ENCODE data around the gene CDH15. TPM values are rescaled to one million over a fixed set of nuclear protein-coding genes. Genes with fewer than 3 reads are reported as not detected.

Gene CDH15
- total RNA-seq, 1 experiment from 2014 or later, result 0.46 TPM

DNA sequence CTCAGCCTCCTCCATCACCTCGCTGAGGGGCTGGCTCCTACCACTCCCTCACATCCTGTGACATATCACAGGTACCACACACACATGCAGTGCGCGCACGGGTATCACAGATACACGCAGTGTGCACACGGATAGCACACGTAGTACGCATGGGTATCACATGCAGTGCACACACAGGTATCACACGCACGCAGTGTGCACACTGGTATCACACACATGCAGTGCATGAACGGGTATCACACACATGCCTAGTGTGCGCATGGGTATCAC is 47.8 kb upstream of the CDH15 start (continued):
- TF ChIP-seq, protein P1, sequence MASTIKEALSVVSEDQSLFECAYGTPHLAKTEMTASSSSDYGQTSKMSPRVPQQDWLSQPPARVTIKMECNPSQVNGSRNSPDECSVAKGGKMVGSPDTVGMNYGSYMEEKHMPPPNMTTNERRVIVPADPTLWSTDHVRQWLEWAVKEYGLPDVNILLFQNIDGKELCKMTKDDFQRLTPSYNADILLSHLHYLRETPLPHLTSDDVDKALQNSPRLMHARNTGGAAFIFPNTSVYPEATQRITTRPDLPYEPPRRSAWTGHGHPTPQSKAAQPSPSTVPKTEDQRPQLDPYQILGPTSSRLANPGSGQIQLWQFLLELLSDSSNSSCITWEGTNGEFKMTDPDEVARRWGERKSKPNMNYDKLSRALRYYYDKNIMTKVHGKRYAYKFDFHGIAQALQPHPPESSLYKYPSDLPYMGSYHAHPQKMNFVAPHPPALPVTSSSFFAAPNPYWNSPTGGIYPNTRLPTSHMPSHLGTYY (CRISPR knock-in tag; IDR thresholded peaks at IDR 0.05), result no peak
- TF ChIP-seq ETV6 (CRISPR knock-in tag; IDR thresholded peaks at IDR 0.05), result no peak
- no peak for TF ChIP-seq SOX15 (CRISPR knock-in tag; IDR thresholded peaks at IDR 0.05)
- no peak for TF ChIP-seq KAT7 (CRISPR knock-in tag; IDR thresholded peaks at IDR 0.05; ENCODE audit: borderline replicate concordance)

DNA sequence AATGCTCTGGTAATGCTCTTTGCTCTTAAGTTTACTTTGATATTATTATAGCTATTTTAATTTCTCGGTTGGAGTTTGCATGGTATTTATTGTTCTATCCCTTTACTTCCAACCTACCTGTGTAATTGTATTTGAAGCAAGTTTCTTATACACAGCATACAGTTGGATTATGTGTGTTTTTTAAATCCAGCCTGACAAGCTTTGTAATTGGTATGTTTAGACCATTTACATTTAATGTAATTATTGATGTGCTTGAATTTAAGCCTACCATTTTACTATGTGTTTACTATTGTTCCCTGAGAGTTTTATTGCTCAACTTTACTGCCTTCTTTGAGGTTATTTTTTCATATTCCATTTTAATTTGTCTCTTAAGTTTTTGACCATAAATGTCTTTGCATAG is 42.2 kb upstream of the CDH15 start:
- ChIA-PET POLR2A (no interaction called here), CTCF (no interaction called here)
- H3K36me3 Mint-ChIP-seq, result peaks cover 46% of the 10 kb centered on the region
- H3K9me3 Mint-ChIP-seq, result peaks cover 25% of the 10 kb centered on the region
- H3K27ac Mint-ChIP-seq, result no peak overlapping the region
- no peak overlapping the region for H3K4me3 Mint-ChIP-seq
- H3K27me3 Mint-ChIP-seq (ENCODE audit: low read depth), result no peaks in the 10 kb centered on the region
- ATAC-seq (no peak), DNase-seq (ENCODE audit: low spot score) (no peak)
- TF ChIP-seq TEAD1 (CRISPR knock-in tag; IDR thresholded peaks at IDR 0.05) (no peak), MYBL2 (CRISPR knock-in tag; IDR thresholded peaks at IDR 0.05) (no peak), JAZF1 (CRISPR knock-in tag; IDR thresholded peaks at IDR 0.05) (no peak), IRF2 (CRISPR knock-in tag; IDR thresholded peaks at IDR 0.05; ENCODE audit: borderline replicate concordance, low read depth) (no peak), CREM (CRISPR knock-in tag; IDR thresholded peaks at IDR 0.05) (no peak), TEAD4 (CRISPR knock-in tag; IDR thresholded peaks at IDR 0.05) (no peak), ZNF263 (CRISPR knock-in tag; IDR thresholded peaks at IDR 0.05; ENCODE audit: low read depth) (no peak), ATF1 (CRISPR knock-in tag; IDR thresholded peaks at IDR 0.05) (no peak), ZNF232 (CRISPR knock-in tag; IDR thresholded peaks at IDR 0.05) (no peak), JUN (CRISPR knock-in tag; IDR thresholded peaks at IDR 0.05) (no peak)
- TF ChIP-seq, protein P2, sequence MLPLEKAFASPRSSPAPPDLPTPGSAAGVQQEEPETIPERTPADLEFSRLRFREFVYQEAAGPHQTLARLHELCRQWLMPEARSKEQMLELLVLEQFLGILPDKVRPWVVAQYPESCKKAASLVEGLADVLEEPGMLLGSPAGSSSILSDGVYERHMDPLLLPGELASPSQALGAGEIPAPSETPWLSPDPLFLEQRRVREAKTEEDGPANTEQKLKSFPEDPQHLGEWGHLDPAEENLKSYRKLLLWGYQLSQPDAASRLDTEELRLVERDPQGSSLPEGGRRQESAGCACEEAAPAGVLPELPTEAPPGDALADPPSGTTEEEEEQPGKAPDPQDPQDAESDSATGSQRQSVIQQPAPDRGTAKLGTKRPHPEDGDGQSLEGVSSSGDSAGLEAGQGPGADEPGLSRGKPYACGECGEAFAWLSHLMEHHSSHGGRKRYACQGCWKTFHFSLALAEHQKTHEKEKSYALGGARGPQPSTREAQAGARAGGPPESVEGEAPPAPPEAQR (CRISPR knock-in tag; IDR thresholded peaks at IDR 0.05), result no peak
- TF ChIP-seq, protein P3, sequence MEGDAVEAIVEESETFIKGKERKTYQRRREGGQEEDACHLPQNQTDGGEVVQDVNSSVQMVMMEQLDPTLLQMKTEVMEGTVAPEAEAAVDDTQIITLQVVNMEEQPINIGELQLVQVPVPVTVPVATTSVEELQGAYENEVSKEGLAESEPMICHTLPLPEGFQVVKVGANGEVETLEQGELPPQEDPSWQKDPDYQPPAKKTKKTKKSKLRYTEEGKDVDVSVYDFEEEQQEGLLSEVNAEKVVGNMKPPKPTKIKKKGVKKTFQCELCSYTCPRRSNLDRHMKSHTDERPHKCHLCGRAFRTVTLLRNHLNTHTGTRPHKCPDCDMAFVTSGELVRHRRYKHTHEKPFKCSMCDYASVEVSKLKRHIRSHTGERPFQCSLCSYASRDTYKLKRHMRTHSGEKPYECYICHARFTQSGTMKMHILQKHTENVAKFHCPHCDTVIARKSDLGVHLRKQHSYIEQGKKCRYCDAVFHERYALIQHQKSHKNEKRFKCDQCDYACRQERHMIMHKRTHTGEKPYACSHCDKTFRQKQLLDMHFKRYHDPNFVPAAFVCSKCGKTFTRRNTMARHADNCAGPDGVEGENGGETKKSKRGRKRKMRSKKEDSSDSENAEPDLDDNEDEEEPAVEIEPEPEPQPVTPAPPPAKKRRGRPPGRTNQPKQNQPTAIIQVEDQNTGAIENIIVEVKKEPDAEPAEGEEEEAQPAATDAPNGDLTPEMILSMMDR (IDR thresholded peaks at IDR 0.05), result no peak
- TF ChIP-seq, protein P4, sequence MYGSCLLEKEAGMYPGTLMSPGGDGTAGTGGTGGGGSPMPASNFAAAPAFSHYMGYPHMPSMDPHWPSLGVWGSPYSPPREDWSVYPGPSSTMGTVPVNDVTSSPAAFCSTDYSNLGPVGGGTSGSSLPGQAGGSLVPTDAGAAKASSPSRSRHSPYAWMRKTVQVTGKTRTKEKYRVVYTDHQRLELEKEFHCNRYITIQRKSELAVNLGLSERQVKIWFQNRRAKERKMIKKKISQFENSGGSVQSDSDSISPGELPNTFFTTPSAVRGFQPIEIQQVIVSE (CRISPR knock-in tag; IDR thresholded peaks at IDR 0.05; ENCODE audit: borderline replicate concordance), result no peak
- TF ChIP-seq, protein P5, sequence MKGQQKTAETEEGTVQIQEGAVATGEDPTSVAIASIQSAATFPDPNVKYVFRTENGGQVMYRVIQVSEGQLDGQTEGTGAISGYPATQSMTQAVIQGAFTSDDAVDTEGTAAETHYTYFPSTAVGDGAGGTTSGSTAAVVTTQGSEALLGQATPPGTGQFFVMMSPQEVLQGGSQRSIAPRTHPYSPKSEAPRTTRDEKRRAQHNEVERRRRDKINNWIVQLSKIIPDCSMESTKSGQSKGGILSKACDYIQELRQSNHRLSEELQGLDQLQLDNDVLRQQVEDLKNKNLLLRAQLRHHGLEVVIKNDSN (CRISPR knock-in tag; IDR thresholded peaks at IDR 0.05), result no peak
- TF ChIP-seq, protein P6, sequence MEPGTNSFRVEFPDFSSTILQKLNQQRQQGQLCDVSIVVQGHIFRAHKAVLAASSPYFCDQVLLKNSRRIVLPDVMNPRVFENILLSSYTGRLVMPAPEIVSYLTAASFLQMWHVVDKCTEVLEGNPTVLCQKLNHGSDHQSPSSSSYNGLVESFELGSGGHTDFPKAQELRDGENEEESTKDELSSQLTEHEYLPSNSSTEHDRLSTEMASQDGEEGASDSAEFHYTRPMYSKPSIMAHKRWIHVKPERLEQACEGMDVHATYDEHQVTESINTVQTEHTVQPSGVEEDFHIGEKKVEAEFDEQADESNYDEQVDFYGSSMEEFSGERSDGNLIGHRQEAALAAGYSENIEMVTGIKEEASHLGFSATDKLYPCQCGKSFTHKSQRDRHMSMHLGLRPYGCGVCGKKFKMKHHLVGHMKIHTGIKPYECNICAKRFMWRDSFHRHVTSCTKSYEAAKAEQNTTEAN (CRISPR knock-in tag; IDR thresholded peaks at IDR 0.05), result no peak
- H3K4me1 Mint-ChIP-seq, result peaks cover 3% of the 10 kb centered on the region

DNA sequence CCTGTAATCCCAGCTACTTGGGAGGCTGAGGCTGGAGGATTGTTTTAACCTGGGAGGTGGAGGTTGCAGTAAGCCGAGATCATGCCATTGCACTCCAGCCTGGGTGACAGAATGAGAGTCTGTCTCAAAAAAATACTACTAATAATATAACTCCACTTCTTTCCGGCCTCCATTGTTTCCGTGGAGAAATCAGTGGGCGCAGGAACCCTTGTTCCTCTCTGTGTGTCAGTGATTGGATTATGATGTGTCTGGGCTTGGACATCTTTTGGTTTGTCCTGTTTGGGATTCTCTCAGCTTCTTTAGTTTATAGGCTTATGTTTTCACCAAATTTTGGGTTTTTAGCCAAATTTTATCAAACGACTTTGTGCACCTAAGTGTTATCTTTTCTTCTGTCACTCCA is 41.1 kb upstream of the CDH15 start:
- peaks cover 3% of the 10 kb centered on the region for H3K4me1 Mint-ChIP-seq
- TF ChIP-seq ZNF317 (CRISPR knock-in tag; IDR thresholded peaks at IDR 0.05; ENCODE audit: borderline replicate concordance, low read depth) (peak; percentile 77; the same call in 1 of the 2 replicates), TEAD4 (CRISPR knock-in tag; IDR thresholded peaks at IDR 0.05) (no peak)
- H3K36me3 Mint-ChIP-seq, result peaks cover 43% of the 10 kb centered on the region
- no peak overlapping the region for H3K4me3 Mint-ChIP-seq
- peaks cover 20% of the 10 kb centered on the region for H3K9me3 Mint-ChIP-seq
- DNase-seq (ENCODE audit: low spot score), result no peak
- H3K27me3 Mint-ChIP-seq (ENCODE audit: low read depth), result no peaks in the 10 kb centered on the region
- ATAC-seq, result no peak
- POLR2A ChIA-PET, result no interaction called here
- CTCF ChIA-PET, result no interaction called here
- no peak overlapping the region for H3K27ac Mint-ChIP-seq

Data from WTC11 (cell line).